HEK293 (cell line): Measurements from ENCODE around the gene KBTBD4.

ENCODE experiments used
- CTCF ChIA-PET: fragments of 350-600 bp; formaldehyde crosslinking; extraction: SDS; loops from one replicate; lab custom pipeline; 2021; ENCODE audit warnings: antibody characterized with exemption; lab: Yijun Ruan, JAX
- POLR2A ChIA-PET: fragments of 300-600 bp; formaldehyde crosslinking; extraction: SDS; loops from one replicate; lab custom pipeline; 2020; ENCODE audit warnings: antibody characterized with exemption, inconsistent platforms; lab: Yijun Ruan, JAX
- H3K27ac ChIP-seq: fragments of 200-500 bp; sonication (Bioruptor generic); 2 replicates; pipeline ENCODE4 v1.5.1; 2014; ENCODE audit warnings: low read depth, low read length, control low read depth, inconsistent platforms; ENCODE audit errors: extremely low read depth
- H3K36me3 ChIP-seq, 2 experiments: fragments of 200-500 bp in 1 of 2; sonication (Bioruptor generic) in 1 of 2; 1 replicate in 1 of 2; 2 replicates in 1 of 2; pipeline ENCODE4 v1.5.1; 2014 to 2017; ENCODE audit warnings: inconsistent platforms in 2 of 2, low read length in 2 of 2; ENCODE audit not compliant: control insufficient read depth in 2 of 2, insufficient read depth in 1 of 2
- H3K4me1 ChIP-seq: fragments of 200-500 bp; sonication (Bioruptor generic); 2 replicates; pipeline ENCODE4 v1.5.1; 2014; ENCODE audit warnings: mild to moderate bottlenecking, low read length, inconsistent platforms; ENCODE audit not compliant: control insufficient read depth, insufficient read depth
- H3K4me3 ChIP-seq: 2 replicates; pipeline ENCODE4 v1.5.1; 2011; ENCODE audit warnings: low read depth, mild to moderate bottlenecking, control low read depth, low read length, moderate library complexity
- H3K9me3 ChIP-seq: fragments of 200-500 bp; sonication (Bioruptor generic); 2 replicates; pipeline ENCODE4 v1.5.1; 2014; ENCODE audit warnings: low read depth, low read length, inconsistent platforms; ENCODE audit not compliant: control insufficient read depth, insufficient read depth
- KLF7 ChIP-seq: fragments of 450-650 bp; formaldehyde crosslinking; IDR thresholded peaks from 2 replicates; pipeline ENCODE4 v1.5.1; 2016; ENCODE audit warnings: missing biosample characterization, missing genetic modification characterization, borderline replicate concordance
- MEIS1 ChIP-seq: sonication (generic); formaldehyde crosslinking; IDR thresholded peaks from 2 replicates; pipeline ENCODE4 v1.8.1; 2022; ENCODE audit warnings: missing genetic modification reagents, mild to moderate bottlenecking, borderline replicate concordance
- RBAK ChIP-seq: fragments of 450-650 bp; formaldehyde crosslinking; IDR thresholded peaks from 2 replicates; pipeline ENCODE4 v1.5.1; 2016; ENCODE audit warnings: missing biosample characterization, missing genetic modification characterization
- SP3 ChIP-seq: fragments of 450-650 bp; formaldehyde crosslinking; IDR thresholded peaks from 2 replicates; pipeline ENCODE4 v1.5.1; 2016; ENCODE audit warnings: missing biosample characterization, missing genetic modification characterization
- SP7 ChIP-seq: fragments of 450-650 bp; formaldehyde crosslinking; IDR thresholded peaks from 2 replicates; pipeline ENCODE4 v1.5.1; 2016; ENCODE audit warnings: missing biosample characterization, missing genetic modification characterization
- TCF7L2 ChIP-seq: IDR thresholded peaks from 2 replicates; pipeline ENCODE4 v1.6.1; 2011; ENCODE audit warnings: low read depth, mild to moderate bottlenecking, inconsistent platforms, low read length, moderate library complexity, borderline replicate concordance
- YY2 ChIP-seq: fragments of 450-650 bp; formaldehyde crosslinking; IDR thresholded peaks from 2 replicates; pipeline ENCODE4 v1.5.1; 2016; ENCODE audit warnings: missing biosample characterization, missing genetic modification characterization
- ZBTB20 ChIP-seq: fragments of 450-650 bp; formaldehyde crosslinking; IDR thresholded peaks from 2 replicates; pipeline ENCODE4 v1.5.1; 2016; ENCODE audit warnings: missing biosample characterization, missing genetic modification characterization
- ZFP37 ChIP-seq: fragments of 450-650 bp; formaldehyde crosslinking; IDR thresholded peaks from 2 replicates; pipeline ENCODE4 v1.5.1; 2016; ENCODE audit warnings: missing biosample characterization, missing genetic modification characterization
- ZNF132 ChIP-seq: fragments of 450-650 bp; formaldehyde crosslinking; IDR thresholded peaks from 2 replicates; pipeline ENCODE4 v1.5.1; 2017; ENCODE audit warnings: missing biosample characterization, missing genetic modification characterization, borderline replicate concordance
- ZNF311 ChIP-seq: fragments of 450-650 bp; formaldehyde crosslinking; IDR thresholded peaks from 2 replicates; pipeline ENCODE4 v1.5.1; 2017; ENCODE audit warnings: missing biosample characterization, missing genetic modification characterization, borderline replicate concordance
- ZNF324 ChIP-seq: fragments of 450-650 bp; formaldehyde crosslinking; IDR thresholded peaks from 2 replicates; pipeline ENCODE4 v1.5.1; 2016; ENCODE audit warnings: missing biosample characterization, missing genetic modification characterization
- ZNF48 ChIP-seq: fragments of 450-650 bp; formaldehyde crosslinking; IDR thresholded peaks from 2 replicates; pipeline ENCODE4 v1.5.1; 2016; ENCODE audit warnings: missing biosample characterization, missing genetic modification characterization
- ZNF501 ChIP-seq: fragments of 450-650 bp; formaldehyde crosslinking; IDR thresholded peaks from 2 replicates; pipeline ENCODE4 v1.5.1; 2016; ENCODE audit warnings: missing biosample characterization, missing genetic modification characterization
- ZNF510 ChIP-seq: fragments of 450-650 bp; formaldehyde crosslinking; IDR thresholded peaks from 2 replicates; pipeline ENCODE4 v1.5.1; 2018; ENCODE audit warnings: mild to moderate bottlenecking, missing genetic modification characterization, missing biosample characterization; ENCODE audit not compliant: insufficient replicate concordance
- ZNF571 ChIP-seq: fragments of 450-650 bp; formaldehyde crosslinking; IDR thresholded peaks from 2 replicates; pipeline ENCODE4 v1.5.0; 2017; ENCODE audit warnings: missing biosample characterization, missing genetic modification characterization
- ZNF621 ChIP-seq: fragments of 450-650 bp; formaldehyde crosslinking; IDR thresholded peaks from 2 replicates; pipeline ENCODE4 v1.5.1; 2017; ENCODE audit warnings: missing biosample characterization, missing genetic modification characterization
- ZNF623 ChIP-seq: fragments of 450-650 bp; formaldehyde crosslinking; IDR thresholded peaks from 2 replicates; pipeline ENCODE4 v1.5.1; 2016; ENCODE audit warnings: missing biosample characterization, missing genetic modification characterization
- ZNF777 ChIP-seq: fragments of 450-650 bp; formaldehyde crosslinking; IDR thresholded peaks from 2 replicates; pipeline ENCODE4 v1.5.1; 2017; ENCODE audit warnings: missing biosample characterization, missing genetic modification characterization, borderline replicate concordance
- ZNF785 ChIP-seq: fragments of 450-650 bp; formaldehyde crosslinking; IDR thresholded peaks from 2 replicates; pipeline ENCODE4 v1.5.1; 2016; ENCODE audit warnings: missing biosample characterization, missing genetic modification characterization
- ZNF830 ChIP-seq: fragments of 450-650 bp; IDR thresholded peaks from 2 replicates; pipeline ENCODE4 v1.5.0; 2018; ENCODE audit warnings: missing biosample characterization, missing genetic modification characterization, low read depth, mild to moderate bottlenecking, moderate library complexity
- TF ChIP-seq, protein P1 (sequence below): fragments of 450-650 bp; formaldehyde crosslinking; IDR thresholded peaks from 2 replicates; pipeline ENCODE4 v1.5.1; 2016; ENCODE audit warnings: missing biosample characterization, missing genetic modification characterization, low read depth
- TF ChIP-seq, protein P2 (sequence below): fragments of 450-650 bp; formaldehyde crosslinking; IDR thresholded peaks from 2 replicates; pipeline ENCODE4 v1.5.1; 2016; ENCODE audit warnings: missing biosample characterization, missing genetic modification characterization
- TF ChIP-seq, protein P3 (sequence below): fragments of 450-650 bp; formaldehyde crosslinking; IDR thresholded peaks from 2 replicates; pipeline ENCODE4; 2016; ENCODE audit warnings: missing biosample characterization, missing genetic modification characterization
- TF ChIP-seq, protein P4 (sequence below): fragments of 450-650 bp; formaldehyde crosslinking; IDR thresholded peaks from 2 replicates; pipeline ENCODE4 v1.5.1; 2016; ENCODE audit warnings: missing biosample characterization, missing genetic modification characterization
- TF ChIP-seq, protein P5 (sequence below): fragments of 450-650 bp; formaldehyde crosslinking; IDR thresholded peaks from 2 replicates; pipeline ENCODE4 v1.5.1; 2016; ENCODE audit warnings: missing biosample characterization, missing genetic modification characterization
- TF ChIP-seq, protein P6 (sequence below): fragments of 450-650 bp; formaldehyde crosslinking; IDR thresholded peaks from 2 replicates; pipeline ENCODE4 v1.5.1; 2016; ENCODE audit warnings: missing biosample characterization, missing genetic modification characterization

The KBTBD4 gene

DNA sequence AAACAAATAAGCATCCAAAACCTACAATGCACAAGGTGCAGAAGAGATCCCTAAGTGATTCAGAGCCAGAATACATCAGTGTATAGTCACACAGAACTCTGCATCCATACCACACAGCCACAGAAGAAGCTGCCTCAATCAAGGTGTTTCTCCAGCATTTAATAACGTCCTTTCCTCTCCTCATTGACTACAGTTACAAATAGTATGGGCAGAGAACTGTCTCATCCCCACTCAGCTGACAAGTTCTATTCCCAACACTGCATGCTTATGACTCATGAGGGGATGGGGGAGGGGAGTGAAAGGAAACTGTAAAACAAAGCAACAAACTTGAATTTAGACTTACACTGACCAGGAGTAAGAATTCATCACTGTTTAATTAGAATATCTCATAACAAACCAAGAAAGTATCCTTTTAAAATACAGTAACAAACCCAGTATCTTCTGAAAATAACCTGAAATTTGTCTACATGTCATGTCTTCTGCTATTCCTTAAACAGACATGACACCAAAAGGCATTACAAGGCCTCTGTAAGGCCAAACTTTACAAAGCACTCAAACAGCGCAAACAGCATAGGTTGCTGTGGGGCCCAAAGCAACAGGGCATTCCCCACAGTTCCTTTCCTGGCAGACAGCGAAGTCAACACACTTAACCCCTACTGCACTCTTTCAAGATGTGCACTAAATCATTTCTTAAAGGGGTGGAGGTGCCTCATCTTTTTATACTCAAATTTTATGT is 55.1 kb downstream of the KBTBD4 start:
- no peak overlapping the region for H3K4me3 ChIP-seq
- CTCF ChIA-PET = interaction anchor here (1.0 to 1.6 kb wide), 3 partner anchors 14 to 28 kb away, joined by 3 read pairs; no protein-coding TSS in a partner anchor
- peak overlapping the region; percentile 27 for H3K27ac ChIP-seq
- POLR2A ChIA-PET = no interaction called here
- peaks cover 18% of the 10 kb centered on the region for H3K4me1 ChIP-seq
- no peaks in the 10 kb centered on the region for H3K9me3 ChIP-seq
- H3K36me3 ChIP-seq = no peaks in the 10 kb centered on the region; a peak in 1 of 3 replicates
- TF ChIP-seq ZNF571 (tag by site-specific recombination) (no peak), ZNF324 (tag by site-specific recombination) (no peak), TCF7L2 (no peak), ZNF501 (no peak), ZNF830 (tag by site-specific recombination) (no peak), SP7 (tag by site-specific recombination) (no peak), ZNF48 (no peak), ZNF623 (tag by site-specific recombination) (no peak), ZNF785 (tag by site-specific recombination) (no peak), ZNF311 (tag by site-specific recombination) (no peak), ZNF132 (no peak), ZBTB20 (no peak), ZNF777 (tag by site-specific recombination) (no peak), YY2 (tag by site-specific recombination) (no peak), ZFP37 (peak; percentile 28; the same call in 1 of the 2 replicates), KLF7 (no peak), RBAK (no peak), MEIS1 (no peak), ZNF510 (no peak), SP3 (no peak), ZNF621 (tag by site-specific recombination) (no peak)
- TF ChIP-seq, protein P1, sequence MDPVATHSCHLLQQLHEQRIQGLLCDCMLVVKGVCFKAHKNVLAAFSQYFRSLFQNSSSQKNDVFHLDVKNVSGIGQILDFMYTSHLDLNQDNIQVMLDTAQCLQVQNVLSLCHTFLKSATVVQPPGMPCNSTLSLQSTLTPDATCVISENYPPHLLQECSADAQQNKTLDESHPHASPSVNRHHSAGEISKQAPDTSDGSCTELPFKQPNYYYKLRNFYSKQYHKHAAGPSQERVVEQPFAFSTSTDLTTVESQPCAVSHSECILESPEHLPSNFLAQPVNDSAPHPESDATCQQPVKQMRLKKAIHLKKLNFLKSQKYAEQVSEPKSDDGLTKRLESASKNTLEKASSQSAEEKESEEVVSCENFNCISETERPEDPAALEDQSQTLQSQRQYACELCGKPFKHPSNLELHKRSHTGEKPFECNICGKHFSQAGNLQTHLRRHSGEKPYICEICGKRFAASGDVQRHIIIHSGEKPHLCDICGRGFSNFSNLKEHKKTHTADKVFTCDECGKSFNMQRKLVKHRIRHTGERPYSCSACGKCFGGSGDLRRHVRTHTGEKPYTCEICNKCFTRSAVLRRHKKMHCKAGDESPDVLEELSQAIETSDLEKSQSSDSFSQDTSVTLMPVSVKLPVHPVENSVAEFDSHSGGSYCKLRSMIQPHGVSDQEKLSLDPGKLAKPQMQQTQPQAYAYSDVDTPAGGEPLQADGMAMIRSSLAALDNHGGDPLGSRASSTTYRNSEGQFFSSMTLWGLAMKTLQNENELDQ = no peak
- TF ChIP-seq, protein P2, sequence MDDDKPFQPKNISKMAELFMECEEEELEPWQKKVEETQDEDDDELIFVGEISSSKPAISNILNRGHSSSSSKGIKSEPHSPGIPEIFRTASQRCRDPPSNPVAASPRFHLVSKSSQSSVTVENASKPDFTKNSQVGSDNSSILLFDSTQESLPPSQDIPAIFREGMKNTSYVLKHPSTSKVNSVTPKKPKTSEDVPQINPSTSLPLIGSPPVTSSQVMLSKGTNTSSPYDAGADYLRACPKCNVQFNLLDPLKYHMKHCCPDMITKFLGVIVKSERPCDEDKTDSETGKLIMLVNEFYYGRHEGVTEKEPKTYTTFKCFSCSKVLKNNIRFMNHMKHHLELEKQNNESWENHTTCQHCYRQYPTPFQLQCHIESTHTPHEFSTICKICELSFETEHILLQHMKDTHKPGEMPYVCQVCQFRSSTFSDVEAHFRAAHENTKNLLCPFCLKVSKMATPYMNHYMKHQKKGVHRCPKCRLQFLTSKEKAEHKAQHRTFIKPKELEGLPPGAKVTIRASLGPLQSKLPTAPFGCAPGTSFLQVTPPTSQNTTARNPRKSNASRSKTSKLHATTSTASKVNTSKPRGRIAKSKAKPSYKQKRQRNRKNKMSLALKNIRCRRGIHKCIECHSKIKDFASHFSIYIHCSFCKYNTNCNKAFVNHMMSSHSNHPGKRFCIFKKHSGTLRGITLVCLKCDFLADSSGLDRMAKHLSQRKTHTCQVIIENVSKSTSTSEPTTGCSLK (tag by site-specific recombination) = no peak
- TF ChIP-seq, protein P3, sequence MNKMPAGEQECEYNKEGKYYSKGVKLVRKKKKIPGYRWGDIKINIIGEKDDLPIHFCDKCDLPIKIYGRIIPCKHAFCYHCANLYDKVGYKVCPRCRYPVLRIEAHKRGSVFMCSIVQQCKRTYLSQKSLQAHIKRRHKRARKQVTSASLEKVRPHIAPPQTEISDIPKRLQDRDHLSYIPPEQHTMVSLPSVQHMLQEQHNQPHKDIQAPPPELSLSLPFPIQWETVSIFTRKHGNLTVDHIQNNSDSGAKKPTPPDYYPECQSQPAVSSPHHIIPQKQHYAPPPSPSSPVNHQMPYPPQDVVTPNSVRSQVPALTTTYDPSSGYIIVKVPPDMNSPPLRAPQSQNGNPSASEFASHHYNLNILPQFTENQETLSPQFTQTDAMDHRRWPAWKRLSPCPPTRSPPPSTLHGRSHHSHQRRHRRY (tag by site-specific recombination) = no peak
- TF ChIP-seq, protein P4, sequence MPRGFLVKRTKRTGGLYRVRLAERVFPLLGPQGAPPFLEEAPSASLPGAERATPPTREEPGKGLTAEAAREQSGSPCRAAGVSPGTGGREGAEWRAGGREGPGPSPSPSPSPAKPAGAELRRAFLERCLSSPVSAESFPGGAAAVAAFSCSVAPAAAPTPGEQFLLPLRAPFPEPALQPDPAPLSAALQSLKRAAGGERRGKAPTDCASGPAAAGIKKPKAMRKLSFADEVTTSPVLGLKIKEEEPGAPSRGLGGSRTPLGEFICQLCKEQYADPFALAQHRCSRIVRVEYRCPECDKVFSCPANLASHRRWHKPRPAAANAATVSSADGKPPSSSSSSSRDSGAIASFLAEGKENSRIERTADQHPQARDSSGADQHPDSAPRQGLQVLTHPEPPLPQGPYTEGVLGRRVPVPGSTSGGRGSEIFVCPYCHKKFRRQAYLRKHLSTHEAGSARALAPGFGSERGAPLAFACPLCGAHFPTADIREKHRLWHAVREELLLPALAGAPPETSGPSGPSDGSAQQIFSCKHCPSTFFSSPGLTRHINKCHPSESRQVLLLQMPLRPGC = 0 out of 2 replicates have a peak, but pooled peaks have one; percentile 36
- TF ChIP-seq, protein P5, sequence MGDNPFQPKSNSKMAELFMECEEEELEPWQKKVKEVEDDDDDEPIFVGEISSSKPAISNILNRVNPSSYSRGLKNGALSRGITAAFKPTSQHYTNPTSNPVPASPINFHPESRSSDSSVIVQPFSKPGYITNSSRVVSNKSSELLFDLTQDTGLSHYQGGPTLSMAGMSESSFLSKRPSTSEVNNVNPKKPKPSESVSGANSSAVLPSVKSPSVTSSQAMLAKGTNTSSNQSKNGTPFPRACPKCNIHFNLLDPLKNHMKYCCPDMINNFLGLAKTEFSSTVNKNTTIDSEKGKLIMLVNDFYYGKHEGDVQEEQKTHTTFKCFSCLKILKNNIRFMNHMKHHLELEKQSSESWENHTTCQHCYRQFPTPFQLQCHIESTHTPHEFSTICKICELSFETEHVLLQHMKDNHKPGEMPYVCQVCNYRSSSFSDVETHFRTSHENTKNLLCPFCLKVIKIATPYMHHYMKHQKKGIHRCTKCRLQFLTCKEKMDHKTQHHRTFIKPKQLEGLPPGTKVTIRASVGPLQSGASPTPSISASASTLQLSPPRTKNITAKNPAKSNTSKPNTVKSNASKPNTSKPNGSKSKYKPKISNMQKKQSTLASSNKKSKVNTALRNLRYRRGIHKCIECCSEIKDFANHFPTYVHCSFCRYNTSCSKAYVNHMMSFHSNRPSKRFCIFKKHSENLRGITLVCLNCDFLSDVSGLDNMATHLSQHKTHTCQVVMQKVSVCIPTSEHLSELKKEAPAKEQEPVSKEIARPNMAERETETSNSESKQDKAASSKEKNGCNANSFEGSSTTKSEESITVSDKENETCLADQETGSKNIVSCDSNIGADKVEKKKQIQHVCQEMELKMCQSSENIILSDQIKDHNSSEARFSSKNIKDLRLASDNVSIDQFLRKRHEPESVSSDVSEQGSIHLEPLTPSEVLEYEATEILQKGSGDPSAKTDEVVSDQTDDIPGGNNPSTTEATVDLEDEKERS = no peak
- TF ChIP-seq, protein P6, sequence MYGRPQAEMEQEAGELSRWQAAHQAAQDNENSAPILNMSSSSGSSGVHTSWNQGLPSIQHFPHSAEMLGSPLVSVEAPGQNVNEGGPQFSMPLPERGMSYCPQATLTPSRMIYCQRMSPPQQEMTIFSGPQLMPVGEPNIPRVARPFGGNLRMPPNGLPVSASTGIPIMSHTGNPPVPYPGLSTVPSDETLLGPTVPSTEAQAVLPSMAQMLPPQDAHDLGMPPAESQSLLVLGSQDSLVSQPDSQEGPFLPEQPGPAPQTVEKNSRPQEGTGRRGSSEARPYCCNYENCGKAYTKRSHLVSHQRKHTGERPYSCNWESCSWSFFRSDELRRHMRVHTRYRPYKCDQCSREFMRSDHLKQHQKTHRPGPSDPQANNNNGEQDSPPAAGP (tag by site-specific recombination) = no peak
